GM12801 (cell line): ENCODE results near the gene ADARB2.

ENCODE experiments used
- CTCF ChIP-seq: IDR thresholded peaks from one replicate; pipeline ENCODE4 v1.5.1; 2011; ENCODE audit warnings: control low read depth; ENCODE audit not compliant: insufficient read length; ENCODE audit errors: extremely low read depth

The ADARB2 gene

GRCh38 chr10:1473874-1474273 lies 263.5 kb downstream of the ADARB2 start:
- no peak for TF ChIP-seq CTCF

GRCh38 chr10:1472178-1472958 lies 265.0 kb downstream of the ADARB2 start:
- no peak for TF ChIP-seq CTCF

- no peak for TF ChIP-seq CTCF
Measured at GRCh38 chr10:1468811-1469210, 268.5 kb downstream of the ADARB2 start.

- TF ChIP-seq CTCF, result no peak
Measured at GRCh38 chr10:1467334-1468076, 269.8 kb downstream of the ADARB2 start.

GRCh38 chr10:1465993-1466764 lies 271.1 kb downstream of the ADARB2 start:
- TF ChIP-seq CTCF, result no peak

GRCh38 chr10:1465418-1465911 lies 271.9 kb downstream of the ADARB2 start:
- no peak for TF ChIP-seq CTCF

- no peak for TF ChIP-seq CTCF
Measured at GRCh38 chr10:1464881-1465417, 272.4 kb downstream of the ADARB2 start.
